SK-N-MC (cell line): Measurements from ENCODE around the gene NDUFA6.

Experiments
- EZH2 ChIP-seq: fragments of 200-600 bp; sonication (generic); IDR thresholded peaks from one replicate; pipeline ENCODE4 v1.6.1; 2017; ENCODE audit warnings: antibody characterized with exemption
- POLR2AphosphoS5 ChIP-seq: IDR thresholded peaks from 2 replicates; pipeline ENCODE4 v1.6.1; 2012; ENCODE audit warnings: mild to moderate bottlenecking, low read depth, low read length, borderline replicate concordance

- TF ChIP-seq EZH2 (no peak), POLR2AphosphoS5 (no peak)
These were observed 16.9 kb downstream of the NDUFA6 start for GRCh38 chr22:42073621-42074041.
